ENCODE data around the gene ROR1.
A peak's percentile ranks its signal among the peaks of the same experiment; 100 is the strongest.

The ROR1 gene

DNA sequence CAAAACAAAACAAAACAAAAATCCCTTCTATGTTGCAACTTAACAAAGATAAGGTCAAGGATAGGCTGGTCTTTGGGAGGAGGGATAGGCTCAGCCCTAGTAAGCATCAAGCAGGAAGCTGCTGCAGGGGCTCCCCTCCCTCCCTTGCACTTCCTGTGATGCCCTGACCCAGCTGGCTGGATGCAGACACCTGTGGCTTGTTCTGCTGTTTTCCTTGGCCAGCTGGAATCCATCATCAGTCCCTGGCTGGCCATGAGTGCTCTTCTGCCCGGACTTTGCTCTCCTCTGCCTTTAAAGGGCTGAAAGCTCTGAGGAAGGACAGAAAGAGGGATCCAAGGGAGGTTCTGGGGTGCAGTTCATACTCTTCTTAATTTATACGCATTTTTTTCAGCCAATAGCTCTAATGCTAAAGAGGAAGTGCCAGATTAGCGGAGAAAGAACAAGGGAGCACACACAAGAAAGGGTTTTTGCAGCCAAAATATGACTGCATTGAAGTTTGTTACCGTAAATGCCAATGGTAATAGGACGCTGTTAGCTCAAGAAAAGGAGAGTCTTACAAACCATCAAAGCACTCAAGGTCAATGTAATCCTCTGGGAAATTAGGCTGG lies 409.7 kb downstream of the ROR1 start:
- DNase-seq (ENCODE audit: extremely low read depth, low read depth) = no peak
- TF ChIP-seq, protein P1, sequence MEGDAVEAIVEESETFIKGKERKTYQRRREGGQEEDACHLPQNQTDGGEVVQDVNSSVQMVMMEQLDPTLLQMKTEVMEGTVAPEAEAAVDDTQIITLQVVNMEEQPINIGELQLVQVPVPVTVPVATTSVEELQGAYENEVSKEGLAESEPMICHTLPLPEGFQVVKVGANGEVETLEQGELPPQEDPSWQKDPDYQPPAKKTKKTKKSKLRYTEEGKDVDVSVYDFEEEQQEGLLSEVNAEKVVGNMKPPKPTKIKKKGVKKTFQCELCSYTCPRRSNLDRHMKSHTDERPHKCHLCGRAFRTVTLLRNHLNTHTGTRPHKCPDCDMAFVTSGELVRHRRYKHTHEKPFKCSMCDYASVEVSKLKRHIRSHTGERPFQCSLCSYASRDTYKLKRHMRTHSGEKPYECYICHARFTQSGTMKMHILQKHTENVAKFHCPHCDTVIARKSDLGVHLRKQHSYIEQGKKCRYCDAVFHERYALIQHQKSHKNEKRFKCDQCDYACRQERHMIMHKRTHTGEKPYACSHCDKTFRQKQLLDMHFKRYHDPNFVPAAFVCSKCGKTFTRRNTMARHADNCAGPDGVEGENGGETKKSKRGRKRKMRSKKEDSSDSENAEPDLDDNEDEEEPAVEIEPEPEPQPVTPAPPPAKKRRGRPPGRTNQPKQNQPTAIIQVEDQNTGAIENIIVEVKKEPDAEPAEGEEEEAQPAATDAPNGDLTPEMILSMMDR (IDR thresholded peaks at IDR 0.05; ENCODE audit: low read depth, low read length) = no peak

DNA sequence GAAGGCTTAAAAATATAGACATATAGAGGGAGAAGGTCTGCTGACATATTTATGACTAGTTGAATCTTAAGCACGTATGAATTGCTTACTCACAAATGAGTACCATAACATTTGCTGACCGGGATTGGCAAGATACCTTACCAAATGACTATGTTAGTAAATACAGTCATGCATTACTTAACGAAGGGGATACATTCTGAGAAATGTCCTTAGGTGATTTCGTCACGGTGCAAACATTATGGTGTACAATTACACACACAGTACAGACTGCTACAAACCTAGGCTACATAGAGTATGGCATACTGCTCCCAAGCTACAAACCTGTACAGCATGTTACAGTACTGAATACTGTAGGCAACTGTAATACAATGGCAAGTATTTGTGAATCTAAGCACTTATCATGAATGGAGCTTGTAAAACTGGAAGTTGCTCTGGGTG lies 410.2 kb downstream of the ROR1 start:
- DNase-seq (ENCODE audit: extremely low read depth, low read depth) = peak; percentile 70
- TF ChIP-seq, protein P1 (IDR thresholded peaks at IDR 0.05; ENCODE audit: low read depth, low read length) = no peak

DNA sequence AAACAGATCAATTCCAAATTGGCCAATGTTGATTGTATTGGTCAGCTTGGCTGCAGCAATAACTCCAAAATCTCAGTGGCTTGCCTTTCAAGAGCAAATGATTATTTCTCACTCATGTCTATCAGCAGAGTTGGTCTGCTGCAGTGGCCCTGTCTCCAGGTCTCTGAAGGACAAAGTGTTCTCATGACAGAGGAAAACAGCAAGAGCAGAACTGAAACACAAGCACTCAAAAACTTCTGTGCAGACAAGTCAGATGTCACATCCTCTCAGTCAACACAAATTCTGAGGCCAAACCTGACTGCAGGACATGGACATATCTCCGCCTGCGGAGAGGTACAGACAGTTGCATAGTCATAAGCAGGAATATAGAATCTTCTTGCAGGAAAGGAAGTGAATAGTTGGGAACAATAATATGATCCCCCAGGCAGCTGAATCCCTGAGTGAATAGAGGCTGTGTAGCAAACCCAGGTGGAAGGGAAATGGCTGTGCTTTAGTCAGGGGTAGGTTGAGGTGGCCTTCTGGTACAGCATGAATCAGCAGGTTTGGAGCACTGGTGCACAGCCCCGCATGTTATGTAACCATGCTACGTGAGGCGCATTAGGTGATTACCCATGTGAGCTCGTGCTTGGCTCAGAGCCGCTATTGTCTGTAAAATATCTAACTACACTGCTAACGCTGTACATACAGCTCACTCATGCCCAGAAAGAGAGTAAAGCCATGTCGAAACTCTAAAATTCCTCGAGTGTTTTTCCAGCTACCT lies 412.5 kb downstream of the ROR1 start:
- DNase-seq (ENCODE audit: extremely low read depth, low read depth) = no peak
- TF ChIP-seq, protein P1 (IDR thresholded peaks at IDR 0.05; ENCODE audit: low read depth, low read length) = no peak

DNA sequence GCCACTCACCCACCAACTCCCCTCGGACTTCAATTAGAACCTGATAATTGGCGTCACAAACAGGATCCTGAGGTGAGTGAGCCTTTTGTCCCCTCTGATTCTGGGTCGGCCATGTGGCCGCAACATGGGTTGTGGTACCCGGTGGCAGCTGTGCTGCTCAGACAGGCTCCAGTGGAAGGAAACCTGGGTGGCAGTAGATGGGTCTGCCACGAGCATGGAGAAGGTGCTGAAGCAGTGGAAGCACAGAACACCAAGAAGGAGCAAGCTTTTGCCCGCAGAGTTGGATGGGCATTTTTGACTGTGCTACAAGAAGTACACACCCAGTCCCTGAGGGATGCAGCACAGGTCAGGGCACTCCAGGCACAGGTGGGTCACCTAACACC lies 413.1 kb downstream of the ROR1 start:
- TF ChIP-seq, protein P1 (IDR thresholded peaks at IDR 0.05; ENCODE audit: low read depth, low read length) = no peak
- no peak for DNase-seq (ENCODE audit: extremely low read depth, low read depth)

DNA sequence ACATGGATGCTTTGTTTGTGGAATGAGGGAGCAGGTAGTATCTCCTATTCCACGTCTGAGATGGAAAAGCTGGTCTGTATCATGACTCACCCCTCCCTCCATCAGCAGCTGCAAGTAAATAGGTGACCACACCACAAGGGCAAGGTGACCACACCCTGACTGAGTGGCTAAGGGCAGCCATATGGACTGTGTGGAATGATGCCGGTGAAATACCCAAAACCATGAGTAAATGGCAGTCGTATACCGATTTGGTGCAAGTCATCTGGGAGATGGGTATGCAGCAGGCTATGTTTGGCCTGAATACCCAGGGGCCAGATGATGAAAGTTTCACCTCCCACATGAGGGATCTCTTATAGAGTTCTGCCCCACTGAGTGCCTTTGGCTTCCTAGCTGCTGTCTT lies 413.8 kb downstream of the ROR1 start:
- TF ChIP-seq, protein P1 (IDR thresholded peaks at IDR 0.05; ENCODE audit: low read depth, low read length) = no peak
- no peak for DNase-seq (ENCODE audit: extremely low read depth, low read depth)

DNA sequence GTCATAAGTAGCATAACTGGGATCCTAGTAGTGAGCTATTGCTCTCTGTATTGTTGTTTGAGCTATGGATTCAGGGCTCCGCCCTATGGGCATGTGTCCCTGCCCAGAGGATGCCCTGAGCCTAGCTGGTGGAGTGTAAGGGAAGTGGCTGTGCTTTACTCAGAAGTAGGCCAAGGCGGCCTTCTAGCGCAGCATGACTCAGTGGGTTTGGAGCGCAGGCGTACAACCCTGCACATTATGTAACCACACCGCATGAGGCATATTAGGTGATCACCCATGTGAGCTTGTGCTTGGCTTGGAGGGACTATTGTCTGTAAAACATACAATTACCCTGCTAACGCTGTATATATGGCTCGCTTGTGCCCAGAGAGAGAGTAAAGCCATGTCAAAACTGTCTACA lies 418.5 kb downstream of the ROR1 start:
- TF ChIP-seq, protein P1 (IDR thresholded peaks at IDR 0.05; ENCODE audit: low read depth, low read length) = no peak
- no peak for DNase-seq (ENCODE audit: extremely low read depth, low read depth)
